Stimulated activated naive CD8-positive, alpha-beta T cell treated with anti-CD3 and anti-CD28 coated beads, Interleukin-15, Interleukin-2, amounts not matched to agents 100 ng/mL and 50 ng/mL, for 24 hours (primary cell): ENCODE results near the gene SPINK6.

Source experiments
- H3K27ac Mint-ChIP-seq: one replicate; pipeline ENCODE4 v1.8.0; 2021; ENCODE audit warnings: mild to moderate bottlenecking, mixed read lengths
- H3K27me3 Mint-ChIP-seq: one replicate; pipeline ENCODE4 v1.8.0; 2021; ENCODE audit warnings: mixed read lengths
- H3K36me3 Mint-ChIP-seq: one replicate; pipeline ENCODE4 v1.8.0; 2021; ENCODE audit warnings: low read depth, mixed read lengths
- H3K4me1 Mint-ChIP-seq: one replicate; pipeline ENCODE4 v1.8.0; 2021; ENCODE audit warnings: low read depth, mixed read lengths
- H3K4me3 Mint-ChIP-seq: one replicate; pipeline ENCODE4 v1.8.0; 2021; ENCODE audit warnings: mild to moderate bottlenecking, mixed read lengths
- H3K9me3 Mint-ChIP-seq: one replicate; pipeline ENCODE4 v1.8.0; 2021; ENCODE audit warnings: mixed read lengths

The SPINK6 gene

GRCh38 chr5:148202531-148203203 lies at the start of gene SPINK6:
Gene SPINK6, plus strand, starts transcription at chr5:148203042. Its CDS starts 55 bp downstream, at chr5:148203097.
- Mint-ChIP-seq H3K27ac (no peak within 1 kb of the TSS), H3K36me3 (no peaks in the 10 kb centered on the region), H3K4me1 (no peaks in the 10 kb centered on the region), H3K4me3 (no peak within 1 kb of the TSS), H3K27me3 (peaks cover 16% of the 10 kb centered on the region), H3K9me3 (no peaks in the 10 kb centered on the region)

- H3K9me3 Mint-ChIP-seq = peaks cover 8% of the 10 kb centered on the region
- no peak overlapping the region for H3K4me3 Mint-ChIP-seq
- H3K36me3 Mint-ChIP-seq = no peaks in the 10 kb centered on the region
- H3K27ac Mint-ChIP-seq = no peak overlapping the region
- H3K27me3 Mint-ChIP-seq = peaks cover 6% of the 10 kb centered on the region
- no peaks in the 10 kb centered on the region for H3K4me1 Mint-ChIP-seq
Observed at GRCh38 chr5:148156609-148157008, 46.2 kb upstream of the SPINK6 start.

- H3K4me1 Mint-ChIP-seq = no peaks in the 10 kb centered on the region
- H3K36me3 Mint-ChIP-seq = no peaks in the 10 kb centered on the region
- no peaks in the 10 kb centered on the region for H3K27me3 Mint-ChIP-seq
- H3K9me3 Mint-ChIP-seq = no peaks in the 10 kb centered on the region
- no peak overlapping the region for H3K4me3 Mint-ChIP-seq
- no peak overlapping the region for H3K27ac Mint-ChIP-seq
Observed at GRCh38 chr5:148162038-148162437, 40.8 kb upstream of the SPINK6 start.

- Mint-ChIP-seq H3K4me3 (no peak overlapping the region), H3K27ac (no peak overlapping the region), H3K4me1 (no peaks in the 10 kb centered on the region), H3K9me3 (no peaks in the 10 kb centered on the region), H3K36me3 (no peaks in the 10 kb centered on the region), H3K27me3 (peaks cover 4% of the 10 kb centered on the region)
Observed at GRCh38 chr5:148163345-148163744, 39.5 kb upstream of the SPINK6 start.

- no peaks in the 10 kb centered on the region for H3K36me3 Mint-ChIP-seq
- H3K27ac Mint-ChIP-seq = no peak overlapping the region
- peaks cover 4% of the 10 kb centered on the region for H3K27me3 Mint-ChIP-seq
- no peaks in the 10 kb centered on the region for H3K9me3 Mint-ChIP-seq
- no peaks in the 10 kb centered on the region for H3K4me1 Mint-ChIP-seq
- H3K4me3 Mint-ChIP-seq = no peak overlapping the region
Observed at GRCh38 chr5:148166550-148167283, 36.1 kb upstream of the SPINK6 start.

GRCh38 chr5:148168246-148168645 lies 34.6 kb upstream of the SPINK6 start, which contains the start of gene SPINK14:
Gene SPINK14, plus strand, starts transcription at chr5:148168546. Its CDS starts 1,187 bp downstream, at chr5:148169733.
- Mint-ChIP-seq H3K27me3 (peaks cover 12% of the 10 kb centered on the region), H3K4me1 (no peaks in the 10 kb centered on the region), H3K27ac (no peak within 1 kb of the TSS), H3K36me3 (no peaks in the 10 kb centered on the region), H3K9me3 (no peaks in the 10 kb centered on the region), H3K4me3 (no peak within 1 kb of the TSS)

- no peak overlapping the region for H3K27ac Mint-ChIP-seq
- no peaks in the 10 kb centered on the region for H3K9me3 Mint-ChIP-seq
- H3K36me3 Mint-ChIP-seq = no peaks in the 10 kb centered on the region
- H3K27me3 Mint-ChIP-seq = peaks cover 27% of the 10 kb centered on the region
- H3K4me3 Mint-ChIP-seq = no peak overlapping the region
- no peaks in the 10 kb centered on the region for H3K4me1 Mint-ChIP-seq
Observed at GRCh38 chr5:148172377-148172776, 30.5 kb upstream of the SPINK6 start.

GRCh38 chr5:148176480-148176879 lies 26.4 kb upstream of the SPINK6 start:
- Mint-ChIP-seq H3K4me3 (no peak overlapping the region), H3K36me3 (no peaks in the 10 kb centered on the region), H3K9me3 (no peaks in the 10 kb centered on the region), H3K4me1 (no peaks in the 10 kb centered on the region), H3K27me3 (peaks cover 32% of the 10 kb centered on the region), H3K27ac (no peak overlapping the region)

- Mint-ChIP-seq H3K27ac (no peak overlapping the region), H3K27me3 (peaks cover 32% of the 10 kb centered on the region), H3K36me3 (no peaks in the 10 kb centered on the region), H3K4me1 (no peaks in the 10 kb centered on the region), H3K9me3 (no peaks in the 10 kb centered on the region), H3K4me3 (no peak overlapping the region)
Observed at GRCh38 chr5:148177207-148177606, 25.6 kb upstream of the SPINK6 start.

GRCh38 chr5:148179234-148179824 lies 23.5 kb upstream of the SPINK6 start:
- Mint-ChIP-seq H3K27ac (no peak overlapping the region), H3K27me3 (peaks cover 25% of the 10 kb centered on the region), H3K4me3 (no peak overlapping the region), H3K9me3 (no peaks in the 10 kb centered on the region), H3K36me3 (no peaks in the 10 kb centered on the region), H3K4me1 (no peaks in the 10 kb centered on the region)

GRCh38 chr5:148186248-148187003 lies 16.4 kb upstream of the SPINK6 start:
- H3K4me3 Mint-ChIP-seq = no peak overlapping the region
- H3K27ac Mint-ChIP-seq = no peak overlapping the region

GRCh38 chr5:148191010-148191409 lies 11.8 kb upstream of the SPINK6 start:
- Mint-ChIP-seq H3K4me1 (peaks cover 6% of the 10 kb centered on the region), H3K9me3 (no peaks in the 10 kb centered on the region), H3K27me3 (peaks cover 25% of the 10 kb centered on the region), H3K27ac (no peak overlapping the region), H3K4me3 (no peak overlapping the region), H3K36me3 (no peaks in the 10 kb centered on the region)

More at GRCh38 chr5:148186248-148187003, 16.4 kb upstream of the SPINK6 start:
- H3K9me3 Mint-ChIP-seq = no peaks in the 10 kb centered on the region
- H3K36me3 Mint-ChIP-seq = no peaks in the 10 kb centered on the region
- H3K4me1 Mint-ChIP-seq = peaks cover 10% of the 10 kb centered on the region
- H3K27me3 Mint-ChIP-seq = peaks cover 30% of the 10 kb centered on the region

GRCh38 chr5:148193202-148193601 lies 9.6 kb upstream of the SPINK6 start:
- no peak overlapping the region for H3K4me3 Mint-ChIP-seq
- H3K27ac Mint-ChIP-seq = no peak overlapping the region
- H3K36me3 Mint-ChIP-seq = no peaks in the 10 kb centered on the region
- H3K27me3 Mint-ChIP-seq = peaks cover 19% of the 10 kb centered on the region
- H3K4me1 Mint-ChIP-seq = no peaks in the 10 kb centered on the region
- H3K9me3 Mint-ChIP-seq = no peaks in the 10 kb centered on the region

- no peak overlapping the region for H3K27ac Mint-ChIP-seq
- no peaks in the 10 kb centered on the region for H3K9me3 Mint-ChIP-seq
- no peak overlapping the region for H3K4me3 Mint-ChIP-seq
- H3K27me3 Mint-ChIP-seq = peaks cover 16% of the 10 kb centered on the region
- no peaks in the 10 kb centered on the region for H3K36me3 Mint-ChIP-seq
- no peaks in the 10 kb centered on the region for H3K4me1 Mint-ChIP-seq
Observed at GRCh38 chr5:148201151-148201550, 1.7 kb upstream of the SPINK6 start.
